ENCODE data around the gene LSM14A.
"Not testable (repeated sequence)": the region's sequence is repeated elsewhere in the genome, so short reads cannot be mapped to it uniquely, and the experiment has no call there.

The LSM14A gene

DNA sequence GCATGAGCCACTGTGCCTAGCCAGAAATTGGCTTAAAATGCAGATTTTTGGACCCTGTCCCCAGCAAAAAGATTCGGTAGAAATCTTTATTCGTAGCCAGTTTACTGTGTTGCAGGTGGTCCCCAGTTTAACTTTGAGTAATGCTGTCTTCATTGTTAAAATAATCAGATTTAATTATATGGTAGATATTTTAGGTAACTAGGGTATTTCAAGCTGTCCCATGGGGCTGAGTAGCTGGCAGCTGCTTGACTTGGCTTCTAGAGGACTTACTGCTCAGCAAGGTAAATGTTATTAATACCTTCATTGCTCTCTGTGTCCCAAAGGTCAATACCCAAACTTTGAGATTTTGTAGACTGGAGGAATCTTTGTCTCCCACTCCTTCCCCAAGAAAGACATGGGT, 21.1 kb downstream of the LSM14A start:
- DNase-seq, result no peak

DNA sequence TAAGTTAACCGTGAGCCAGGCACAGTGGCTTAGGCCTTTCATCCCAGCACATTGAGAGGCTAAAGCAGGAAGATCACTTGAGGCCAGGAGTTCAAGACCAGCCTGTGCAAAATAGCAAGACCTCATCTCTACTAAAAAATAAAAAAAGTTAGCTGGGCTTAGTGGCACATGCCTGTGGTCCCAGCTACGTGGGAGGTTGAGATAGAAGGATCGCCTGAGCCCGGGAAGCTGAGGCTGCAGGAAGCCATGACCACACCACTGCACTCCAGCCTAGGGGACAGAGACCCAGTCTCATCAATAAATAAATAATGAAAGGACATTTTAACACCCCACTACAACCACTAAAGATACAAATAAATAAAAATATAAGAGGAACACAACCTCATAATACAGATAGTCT, 21.6 kb downstream of the LSM14A start:
- no peak for DNase-seq

DNA sequence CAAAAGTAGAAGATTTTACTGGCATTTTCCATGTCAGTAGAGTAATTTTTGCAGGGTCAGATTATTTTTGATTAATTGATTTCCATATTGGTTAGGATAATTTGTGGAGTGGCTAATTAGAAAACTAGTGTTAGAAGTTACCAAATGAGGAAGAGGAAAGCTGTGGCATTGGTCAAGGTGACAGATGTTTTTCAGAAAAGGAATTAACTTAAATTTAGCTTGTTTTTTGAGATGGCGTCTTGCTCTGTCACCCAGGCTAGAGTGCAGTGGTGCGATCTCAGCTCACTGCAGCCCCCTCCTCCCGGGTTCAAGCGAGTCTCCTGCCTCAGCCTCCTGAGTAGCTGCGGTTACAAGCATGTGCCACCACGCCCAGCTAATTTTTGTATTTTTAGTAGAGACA, 28.8 kb downstream of the LSM14A start:
- DNase-seq, result no peak

DNA sequence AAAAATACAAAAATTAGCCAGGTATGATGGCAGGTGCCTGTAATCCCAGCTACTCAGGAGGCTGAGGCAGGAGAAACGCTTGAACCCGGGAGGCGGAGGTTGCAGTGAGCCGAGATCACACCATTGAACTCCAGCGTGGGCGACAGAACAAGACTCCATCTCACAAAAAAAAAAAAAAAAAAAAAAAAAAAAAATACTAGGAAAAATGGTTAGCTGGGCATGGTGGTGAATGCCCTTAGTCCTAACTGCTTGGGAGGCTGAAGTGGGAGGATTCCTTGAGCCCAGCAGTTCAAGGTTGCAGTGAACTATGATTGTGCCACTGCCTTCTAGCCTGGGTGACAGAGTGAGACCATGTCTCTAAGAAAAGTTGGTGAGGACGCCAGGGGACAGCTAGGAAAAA, 33.0 kb downstream of the LSM14A start:
- DNase-seq, result not testable (repeated sequence)

DNA sequence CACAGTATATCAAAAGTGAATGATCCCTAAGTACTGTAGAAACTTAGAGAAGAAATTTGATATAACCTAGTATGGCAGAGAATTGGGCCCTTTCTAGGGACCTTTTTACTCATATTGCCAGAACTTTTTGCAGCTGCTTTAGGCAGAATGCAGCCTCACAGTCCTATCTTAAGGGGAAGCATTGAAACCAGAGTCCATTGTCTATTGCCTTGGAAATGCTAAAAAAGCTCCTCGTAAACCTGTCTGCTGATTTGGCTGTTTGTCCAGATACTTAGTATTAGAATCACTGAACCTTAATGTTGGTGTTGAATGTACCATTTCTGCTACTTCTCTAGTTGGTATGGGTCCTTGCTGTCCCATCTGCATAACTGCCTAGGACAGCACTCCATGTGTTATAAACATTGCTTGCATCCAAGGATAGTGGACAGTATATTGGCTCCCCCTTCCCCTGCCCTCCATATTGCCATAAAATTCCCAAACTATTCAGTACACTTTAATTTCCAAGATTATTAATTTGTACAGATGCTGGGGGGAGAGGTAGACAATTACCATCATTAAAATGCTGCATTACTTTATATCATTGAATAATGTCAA, 36.1 kb downstream of the LSM14A start:
- no peak for DNase-seq

DNA sequence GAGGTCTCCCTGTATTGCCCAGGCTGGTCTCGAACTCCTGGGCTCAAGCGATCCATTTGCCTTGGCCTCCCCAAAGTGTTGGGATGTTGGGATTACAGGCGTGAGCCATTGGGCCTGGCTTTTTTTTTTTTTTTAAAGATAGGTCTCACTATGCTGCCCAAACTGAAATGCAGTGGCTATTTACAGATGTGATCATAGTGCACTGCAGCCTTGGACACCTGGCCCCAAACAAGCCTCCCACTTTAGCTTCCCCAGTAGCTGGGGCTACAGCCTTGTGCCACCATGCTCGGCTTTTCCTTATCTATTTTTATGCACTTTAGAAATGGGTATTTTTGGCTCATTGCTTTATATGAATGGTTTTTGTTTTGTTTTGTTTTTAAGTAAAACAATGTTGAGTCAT, 37.4 kb downstream of the LSM14A start:
- DNase-seq, result no peak

DNA sequence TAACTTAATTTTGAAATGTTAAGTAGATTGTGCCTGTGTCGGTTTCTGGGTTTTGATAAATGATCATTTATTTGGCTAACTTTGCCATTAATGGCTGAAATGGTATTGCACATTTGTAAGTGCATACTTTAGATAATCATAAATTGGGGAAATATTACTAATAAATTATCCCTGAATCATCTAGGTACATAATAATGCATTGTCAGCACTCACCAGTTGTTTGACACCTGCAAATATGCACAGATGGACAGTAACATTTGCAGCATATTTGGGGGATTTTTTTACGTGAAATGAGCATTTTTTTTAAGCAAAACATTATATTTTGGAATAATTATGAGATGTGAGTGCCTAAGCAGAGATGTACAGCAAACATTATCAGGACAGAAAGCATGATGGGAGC, 41.0 kb downstream of the LSM14A start:
- DNase-seq, result no peak

DNA sequence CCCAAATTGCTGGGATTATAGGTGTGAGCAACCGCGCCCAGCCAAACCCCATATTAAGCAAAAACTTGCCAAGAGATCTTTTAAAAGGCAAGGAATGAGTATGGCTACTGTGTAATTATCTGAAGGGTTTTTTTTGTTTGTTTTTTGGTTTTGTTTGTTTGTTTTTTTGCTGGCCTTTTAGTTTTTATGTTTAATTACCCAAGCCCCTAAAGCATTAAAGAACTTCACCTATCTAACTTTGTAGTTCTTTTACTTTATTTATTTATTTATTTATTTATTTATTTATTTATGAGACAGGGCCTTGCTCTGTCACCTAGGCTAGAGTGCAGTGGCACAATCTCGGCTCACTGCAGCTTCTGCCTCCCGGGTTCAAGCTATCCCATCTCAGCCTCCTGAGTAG, 41.7 kb downstream of the LSM14A start:
- no peak for DNase-seq

DNA sequence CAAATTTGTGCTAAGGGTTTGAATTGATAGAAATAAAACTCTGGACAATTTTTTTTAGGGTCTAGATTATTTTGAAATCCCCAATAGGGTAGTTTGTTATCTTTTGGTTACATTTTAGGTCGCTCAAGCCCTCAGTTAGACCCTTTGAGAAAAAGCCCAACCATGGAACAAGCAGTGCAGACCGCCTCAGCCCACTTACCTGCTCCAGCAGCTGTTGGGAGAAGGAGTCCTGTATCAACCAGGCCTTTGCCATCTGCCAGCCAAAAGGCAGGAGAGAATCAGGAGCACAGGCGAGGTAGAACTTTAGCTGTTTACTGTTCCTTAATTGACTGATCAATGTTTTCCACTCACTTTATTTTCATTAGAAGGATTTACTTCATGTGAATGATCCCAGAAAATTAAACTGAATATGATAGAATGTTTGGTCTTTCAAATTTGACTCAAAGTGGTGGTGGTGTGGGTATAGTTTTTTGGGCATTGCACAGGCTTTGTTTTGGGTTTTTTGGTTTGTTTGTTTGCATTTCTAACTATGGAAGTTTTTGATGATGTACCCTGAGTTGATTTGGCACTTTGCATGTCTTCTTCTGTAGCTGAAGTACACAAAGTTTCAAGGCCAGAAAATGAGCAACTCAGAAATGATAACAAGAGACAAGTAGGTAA, 42.8 kb downstream of the LSM14A start:
- DNase-seq, result no peak

DNA sequence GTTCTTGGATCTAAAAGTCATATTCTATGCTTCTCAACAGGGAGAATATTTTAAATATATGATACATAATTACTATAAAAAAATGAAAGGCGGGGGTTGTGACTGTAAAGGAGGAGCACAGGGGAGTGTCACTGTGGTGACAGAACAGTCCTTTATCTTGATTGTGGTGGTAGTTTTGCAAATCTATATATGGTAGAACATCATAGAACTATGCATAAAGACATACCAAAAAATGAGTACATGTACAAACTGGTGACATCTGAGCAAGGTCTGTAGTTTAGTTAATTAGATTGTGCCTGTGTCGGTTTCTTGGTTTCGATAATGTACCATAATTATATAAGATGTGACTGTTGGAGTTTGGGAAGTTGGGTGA, 43.3 kb downstream of the LSM14A start:
- no peak for DNase-seq

DNA sequence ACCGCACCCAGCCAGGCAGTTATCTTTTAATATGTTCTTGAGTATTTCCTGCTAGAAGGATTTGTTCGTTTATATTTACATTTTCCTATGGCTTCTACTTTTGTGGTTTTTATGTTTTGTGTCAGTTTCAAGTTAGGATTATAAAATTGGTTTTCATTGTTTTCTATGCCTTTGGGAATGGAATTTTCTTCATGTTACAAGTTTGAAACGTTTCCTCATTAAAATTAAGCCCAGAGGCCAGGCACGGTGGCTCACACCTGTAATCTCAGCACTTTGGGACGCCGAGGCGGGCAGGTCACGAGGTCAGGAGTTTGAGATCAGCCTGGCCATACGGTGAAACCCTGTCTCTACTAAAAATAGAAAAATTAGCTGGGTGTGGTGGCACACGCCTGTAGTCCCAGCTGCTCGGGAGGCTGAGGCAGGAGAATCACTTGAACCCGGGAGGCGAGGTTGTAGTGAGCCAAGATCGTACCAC, 44.5 kb downstream of the LSM14A start:
- DNase-seq, result not testable (repeated sequence)

DNA sequence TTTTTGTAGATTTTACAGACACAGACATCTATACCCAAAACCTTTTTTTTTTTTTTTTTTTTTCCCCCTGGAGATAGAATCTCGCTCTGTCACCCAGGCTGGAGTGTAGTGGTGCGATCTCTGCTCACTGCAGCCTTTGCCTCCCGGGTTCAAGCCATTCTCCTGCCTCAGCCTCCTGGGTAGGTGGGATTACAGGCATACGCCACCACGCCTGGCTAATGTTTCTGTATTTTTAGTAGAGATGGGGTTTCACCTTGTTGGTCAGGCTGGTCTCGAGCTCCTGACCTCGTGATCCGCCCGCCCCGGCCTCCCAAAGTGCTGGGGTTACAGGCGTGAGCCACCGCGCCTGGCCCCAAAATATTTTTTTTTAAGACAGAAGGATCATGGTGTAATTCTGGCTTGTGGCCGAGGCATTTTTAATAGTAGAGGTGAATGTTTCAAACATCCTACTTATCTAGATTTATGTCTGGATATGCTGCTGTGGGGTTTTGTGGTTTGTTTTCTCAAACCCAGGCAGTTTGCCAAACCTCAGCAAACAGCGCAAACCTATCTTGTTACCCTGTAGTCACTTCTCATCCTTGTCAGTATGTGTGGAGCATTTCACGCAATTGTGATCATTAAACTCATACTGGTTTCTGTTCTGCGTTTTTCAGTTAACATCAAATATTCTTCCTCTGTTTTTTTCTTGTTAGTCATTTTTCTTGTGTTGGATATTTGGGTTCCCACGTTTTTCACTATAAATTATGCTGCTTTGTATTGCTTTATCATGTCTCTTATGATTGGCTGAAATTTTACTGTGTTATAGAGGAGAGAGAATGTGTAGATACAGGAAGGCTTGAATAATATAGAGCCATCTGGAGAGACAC, 45.9 kb downstream of the LSM14A start:
- peak; percentile 44 for DNase-seq

DNA sequence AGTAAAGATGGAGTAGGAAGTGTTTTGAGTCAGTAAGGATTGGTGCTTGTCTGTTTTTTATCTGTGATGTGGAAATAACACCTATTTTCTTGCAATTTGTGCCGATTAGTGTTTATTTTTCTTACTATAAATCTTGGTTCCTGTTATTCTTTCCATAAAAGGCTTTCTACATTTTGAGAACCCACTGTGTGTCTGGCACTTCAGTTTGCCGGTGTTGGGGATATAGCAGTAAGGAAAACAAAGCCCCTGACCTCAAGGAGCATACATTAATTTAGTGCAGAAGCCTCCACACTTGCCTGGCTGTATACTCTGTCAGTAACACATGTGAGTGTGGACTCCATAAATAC, 46.5 kb downstream of the LSM14A start:
- no peak for DNase-seq

DNA sequence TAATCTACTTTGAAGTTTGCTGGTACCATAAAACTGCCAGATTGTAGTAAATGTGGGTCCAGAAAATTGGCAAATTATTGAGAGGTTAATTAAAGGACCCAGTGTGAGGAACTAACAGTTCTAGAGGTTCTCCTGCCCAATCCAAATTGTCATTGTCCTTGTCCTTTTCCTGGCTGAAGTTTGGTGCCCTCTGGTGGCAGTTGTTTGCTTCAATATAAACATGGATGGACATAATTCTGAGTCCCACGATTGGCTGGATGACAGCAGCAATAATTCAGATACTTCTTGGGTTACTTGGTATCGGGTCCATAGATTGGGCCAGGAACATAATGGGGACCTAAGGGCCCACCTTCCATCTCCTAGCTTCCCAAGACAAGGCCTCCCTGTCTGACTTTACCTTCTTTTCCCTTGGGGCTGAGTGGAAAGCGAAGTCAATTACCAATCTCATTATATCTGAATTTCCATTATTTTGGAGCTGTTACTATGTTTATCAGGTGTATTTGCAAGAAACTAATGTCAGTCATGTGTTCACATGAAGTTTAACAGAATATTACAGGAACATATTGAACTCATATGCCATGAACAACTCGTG, 48.3 kb downstream of the LSM14A start:
- no peak for DNase-seq

DNA sequence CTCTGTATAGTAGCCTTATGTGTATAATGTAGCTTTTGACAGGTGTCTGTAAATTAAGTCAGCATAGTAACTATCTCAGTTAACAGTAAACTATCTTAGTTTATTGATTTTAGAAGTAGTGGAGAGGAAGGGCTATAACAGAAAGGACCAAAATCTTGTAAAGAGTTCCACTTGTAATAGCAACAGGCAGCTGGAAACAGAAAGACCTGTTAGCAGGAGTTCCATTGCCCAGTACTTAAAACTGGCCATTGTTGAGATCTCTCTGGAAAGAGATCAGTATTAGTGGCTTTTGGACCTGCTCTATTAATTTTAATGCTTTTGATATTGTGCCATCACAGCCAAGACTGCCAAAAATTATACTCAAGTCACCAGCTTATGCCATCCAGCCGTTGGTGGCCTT, 50.1 kb downstream of the LSM14A start:
- DNase-seq, result no peak

DNA sequence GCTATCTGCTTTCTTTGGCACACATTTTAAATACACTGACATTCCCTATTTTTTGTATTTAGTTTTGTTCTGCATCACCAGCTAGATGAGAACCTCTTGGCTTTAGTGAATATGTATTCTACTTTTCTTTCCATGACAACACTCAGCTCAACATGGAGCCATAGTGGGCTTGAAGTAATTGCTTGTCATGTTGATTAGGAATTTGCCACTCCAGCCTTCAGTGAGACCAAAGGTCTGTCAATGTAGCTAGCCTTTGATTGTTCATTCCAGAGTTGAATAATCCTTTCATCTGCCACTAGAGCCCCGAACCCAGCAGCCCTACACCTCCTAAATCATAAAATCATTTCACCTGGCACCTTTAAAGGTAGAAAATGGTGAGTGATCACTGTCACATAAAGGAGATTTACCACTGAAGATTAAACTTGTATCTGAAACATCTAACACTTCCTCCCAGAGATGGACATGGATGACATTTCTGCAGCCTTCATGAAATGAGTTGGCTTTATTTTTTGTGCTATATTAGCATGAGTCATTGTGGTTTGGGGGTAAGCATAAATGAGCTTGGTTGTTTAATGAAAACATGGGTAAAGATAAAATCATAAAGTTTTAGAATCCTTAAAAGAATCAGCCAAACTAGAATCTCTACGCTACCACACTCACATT, 52.8 kb downstream of the LSM14A start:
- DNase-seq, result no peak

DNA sequence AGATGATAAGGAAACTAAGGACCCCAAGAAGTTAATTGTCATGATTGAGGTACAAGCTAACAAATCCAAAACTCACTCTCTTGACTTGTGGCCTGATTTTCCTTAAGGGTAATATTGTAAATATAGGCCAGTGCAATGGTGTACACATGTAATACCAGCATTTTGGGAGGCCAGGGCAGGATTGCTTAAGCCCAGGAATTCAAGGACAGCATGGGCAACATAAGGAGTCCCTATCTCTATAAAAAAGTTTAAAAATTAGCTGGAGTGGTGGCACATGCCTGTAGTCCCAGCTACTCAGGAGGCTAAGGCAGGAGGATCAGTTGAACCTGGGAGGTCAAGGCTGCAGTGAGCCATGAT, 53.3 kb downstream of the LSM14A start:
- no peak for DNase-seq

DNA sequence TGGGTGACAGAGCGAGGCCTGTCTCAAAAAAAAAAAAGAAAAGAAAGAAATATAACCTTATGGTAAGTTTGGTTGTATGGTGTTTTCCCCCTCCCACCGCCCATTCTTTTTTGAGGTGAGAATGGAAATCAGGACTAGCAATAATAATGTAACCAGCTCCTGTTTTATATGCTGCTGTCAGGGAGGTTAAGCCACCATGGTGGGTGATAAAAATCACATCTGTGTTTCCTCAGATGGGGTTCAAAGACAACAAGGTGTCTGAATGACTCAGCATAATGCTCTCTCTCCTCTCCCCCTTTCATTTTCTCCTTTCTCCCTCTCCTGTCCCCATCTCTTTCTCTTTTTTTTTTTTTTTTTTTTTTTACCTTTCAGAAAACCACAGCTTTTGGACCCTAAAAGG, 53.7 kb downstream of the LSM14A start:
- no peak for DNase-seq

DNA sequence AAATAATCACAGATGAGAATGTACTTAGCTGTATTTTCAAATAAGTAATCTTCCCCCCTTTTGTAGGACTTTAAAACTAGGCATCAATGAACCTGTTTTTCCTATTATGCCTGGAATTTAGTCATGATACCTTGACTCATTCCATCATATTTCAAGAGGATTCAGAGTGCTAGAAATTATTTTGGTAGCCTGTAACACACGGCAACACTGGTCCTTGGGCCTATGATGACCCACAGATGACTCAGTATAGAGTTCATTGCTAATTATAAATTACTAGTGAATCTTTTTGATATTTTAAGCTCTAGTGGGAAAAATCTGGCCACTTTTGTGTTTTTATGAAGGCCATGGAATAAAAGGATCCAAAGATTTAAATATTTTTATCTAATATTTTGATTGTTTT, 56.0 kb downstream of the LSM14A start:
- no peak for DNase-seq

DNA sequence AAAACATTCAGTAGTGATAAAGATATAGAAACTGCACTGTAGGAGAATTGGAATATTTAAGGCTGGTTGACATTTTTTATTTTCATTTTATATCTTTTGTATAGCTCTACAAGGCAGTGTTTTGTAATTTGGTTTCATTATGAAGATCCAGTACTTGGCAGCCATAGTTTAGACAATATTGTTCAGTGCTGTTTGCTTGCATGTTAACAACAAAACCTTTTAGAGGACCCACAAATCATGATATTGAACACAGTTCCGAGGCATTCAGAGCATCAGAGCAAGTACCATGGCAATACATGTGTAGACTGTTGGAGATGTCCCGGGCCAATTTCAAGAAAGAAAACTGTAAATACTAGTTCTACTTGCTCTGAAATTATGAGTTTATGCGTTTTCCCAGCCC, 56.5 kb downstream of the LSM14A start:
- no peak for DNase-seq

DNA sequence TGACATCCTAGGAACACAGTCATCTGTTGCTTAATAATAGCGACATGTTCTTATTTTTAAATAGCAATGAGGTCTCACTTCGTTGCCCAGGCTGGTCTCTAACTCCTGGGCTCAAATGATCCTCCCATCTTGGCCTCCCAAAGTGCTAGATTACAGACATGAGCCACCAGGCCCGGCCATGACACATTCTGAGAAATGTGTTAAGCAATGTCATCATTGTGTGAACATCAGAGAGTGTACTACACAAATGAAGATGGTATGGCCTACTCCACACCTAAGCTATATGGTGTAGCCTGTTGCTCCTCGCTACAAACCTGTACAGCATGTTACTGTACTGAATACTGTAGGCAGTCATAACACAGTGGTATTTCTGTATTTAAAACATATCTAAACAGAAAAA, 57.4 kb downstream of the LSM14A start:
- DNase-seq, result no peak

DNA sequence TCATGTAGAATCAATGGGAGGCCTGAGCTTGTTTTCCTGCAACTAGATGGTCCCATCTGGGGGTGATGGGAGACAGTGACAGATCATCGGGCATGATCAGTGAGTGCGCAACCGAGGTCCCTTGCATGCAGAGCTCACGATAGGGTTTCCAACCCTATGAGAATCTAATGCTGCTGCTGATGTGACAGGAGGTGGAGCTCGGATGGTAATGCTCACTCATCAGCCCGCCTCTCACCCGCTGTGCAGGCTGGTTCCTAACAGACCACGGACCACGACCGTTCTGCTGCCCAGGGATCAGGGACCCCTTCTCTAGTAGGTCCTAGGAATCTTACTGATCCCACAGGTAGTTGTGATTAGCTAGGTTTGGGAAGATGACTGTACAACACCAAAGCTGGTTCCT, 58.5 kb downstream of the LSM14A start:
- no peak for DNase-seq

DNA sequence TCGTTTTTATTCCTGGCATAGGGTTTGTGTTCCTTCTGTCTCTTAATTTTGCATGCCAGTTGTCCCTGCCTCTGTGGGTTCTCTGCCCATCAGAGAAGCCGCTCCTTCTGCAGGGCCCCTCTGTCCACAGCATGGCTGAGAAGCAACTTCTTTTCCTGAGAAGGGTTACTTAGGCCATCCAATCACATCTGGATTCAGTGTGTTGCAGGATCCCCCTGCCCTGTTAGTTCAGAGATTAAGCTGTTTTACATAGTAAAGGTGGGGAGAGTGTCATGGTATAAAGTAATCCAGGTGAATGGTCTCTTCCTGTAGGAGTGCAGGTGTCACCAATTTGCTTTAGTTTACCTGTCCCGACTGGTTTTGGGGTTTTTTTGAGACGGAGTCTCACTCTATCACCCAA, 59.1 kb downstream of the LSM14A start:
- no peak for DNase-seq
